Aorta (tissue), 5 donors: ENCODE data around the gene CISH. TPM values are rescaled to one million over a fixed set of nuclear protein-coding genes. Genes with fewer than 3 reads are reported as not detected.

Source experiments
- ATAC-seq: fragments of 200-7000 bp; cut with Tn5 transposase; one replicate; pipeline ENCODE4 v1.9.1; 2022; ENCODE audit warnings: moderate library complexity; ENCODE audit not compliant: low FRiP score
- DNase-seq, 2 donors: peaks; one replicate each; pipeline ENCODE4 v3.0.0-alpha.2; 2020
- H3K27ac ChIP-seq, 2 donors: one replicate each; pipeline ENCODE4 v1.5.1; 2013; ENCODE audit warnings: low read length in 2 of 2, mild to moderate bottlenecking in 2 of 2, moderate library complexity in 2 of 2, control low read depth in 1 of 2, inconsistent platforms in 1 of 2, low read depth in 1 of 2
- H3K27me3 ChIP-seq, 2 donors: one replicate each; pipeline ENCODE4 v1.6.1; 2013; ENCODE audit warnings: control low read depth in 1 of 2, low read length in 1 of 2, mild to moderate bottlenecking in 1 of 2, moderate library complexity in 1 of 2; ENCODE audit not compliant: insufficient read depth in 2 of 2, control insufficient read depth in 1 of 2
- H3K36me3 ChIP-seq, 2 donors: one replicate each; pipeline ENCODE4 v1.6.1; 2013; ENCODE audit warnings: control low read depth in 1 of 2, low read length in 1 of 2, mild to moderate bottlenecking in 1 of 2; ENCODE audit not compliant: insufficient read depth in 2 of 2, control insufficient read depth in 1 of 2
- H3K4me1 ChIP-seq, 2 donors: one replicate each; pipeline ENCODE4 v1.6.1; 2013; ENCODE audit warnings: low read length in 2 of 2, control low read depth in 1 of 2, mild to moderate bottlenecking in 1 of 2, moderate library complexity in 1 of 2; ENCODE audit not compliant: insufficient read depth in 2 of 2, control insufficient read depth in 1 of 2
- H3K4me3 ChIP-seq, 2 donors: one replicate each; pipeline ENCODE4 v1.5.1; 2013; ENCODE audit warnings: low read length in 2 of 2, control low read depth in 1 of 2, mild to moderate bottlenecking in 1 of 2
- H3K9me3 ChIP-seq: one replicate; pipeline ENCODE4 v1.6.1; 2013; ENCODE audit warnings: mild to moderate bottlenecking, low read length; ENCODE audit not compliant: control insufficient read depth
- WGBS, 2 donors: extraction: QIAGEN DNeasy Blood & Tissue Kit; methylation state at CpG; one replicate each; pipeline ENCODE4 v1.1.7; 2013; 5-methylcytosine and 5-hydroxymethylcytosine counted together
- intact Hi-C, 2 donors: fragments of 100-400 bp; cut with DNase I; formaldehyde crosslinking; loops; one replicate each; pipeline versions ENCODE4 v1.14.2 to v1.15.0; 2022
- polyA plus RNA-seq, 2 donors: library from polyadenylated mRNA; stranded (reverse); fragments of 200-250 nt; gene quantifications; one replicate each; pipeline ENCODE4 v1.2.3, GENCODE V29; 2013
- total RNA-seq, 2 donors: library from RNA; stranded (reverse); fragmentation: NEBNext Ultra II Directional; extraction: Animal tissue kit (Norgen Biotek cat#: 25700); gene quantifications; one replicate each; pipeline ENCODE4 v1.2.1, GENCODE V29; 2021
- donor health status: healthy with polysubstance abuse.
- donor health status: Bipolar disorder and iron deficiency.
- donor health status: DM: no; HTN: no; CAD: no.
- donor health status: DM: no; HTN: no; CAD: no.
- donor health status: DM: yes; HTN: yes; CAD: no.

The CISH gene
- total and polyA plus RNA-seq, 4 donors: 1.5 to 10.1 (median 6.0) TPM

DNA sequence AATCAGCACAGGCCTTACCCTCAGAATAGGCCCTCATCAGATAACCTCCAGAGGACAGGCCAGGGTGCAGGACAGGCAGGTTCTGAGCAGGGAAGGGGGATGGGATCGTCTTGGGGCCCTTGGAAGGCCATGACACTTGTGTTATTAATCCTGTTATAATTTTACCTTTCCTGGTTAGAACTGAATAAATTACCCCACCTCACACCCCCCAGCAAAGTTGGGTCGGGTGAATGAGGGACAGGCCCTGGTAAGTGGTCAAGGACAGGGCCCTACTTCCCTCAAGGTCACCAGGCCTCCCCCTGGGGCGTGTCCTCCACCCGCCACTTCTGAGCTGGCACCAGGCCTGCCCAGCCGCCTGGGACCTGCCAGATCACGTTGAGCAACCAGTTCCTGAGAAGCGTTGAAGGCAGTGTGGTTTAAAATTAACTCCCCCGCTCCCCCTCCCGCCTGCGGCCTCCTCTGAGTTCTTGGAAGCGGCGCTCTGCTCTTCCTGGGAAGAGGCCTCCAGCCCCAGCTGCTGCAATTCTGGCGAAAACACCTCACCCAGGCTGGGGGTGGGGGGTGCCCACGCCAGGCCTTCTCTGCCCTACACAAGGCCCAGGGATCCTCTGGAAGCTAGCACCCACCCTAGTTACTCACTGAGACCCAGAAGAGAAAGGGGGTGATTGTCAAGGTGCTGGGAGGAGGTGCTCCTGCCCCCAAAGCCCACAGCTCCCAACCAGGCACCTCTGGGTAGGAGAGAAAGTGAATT lies 10.6 kb downstream of the CISH start:
- Histone ChIP-seq H3K9me3 (no peaks in the 10 kb centered on the region), H3K4me1 (peaks cover 0 to 4% of the 10 kb centered on the region in 2 donors), H3K36me3 (no peaks in the 10 kb centered on the region), H3K4me3 (no peak overlapping the region), H3K27me3 (no peaks in the 10 kb centered on the region), H3K27ac (peak overlapping the region; percentile 49 to 99)
- 0 to 2% methylated on average over 14 of the region's 14 CpGs for WGBS, 2 donors
- peak; percentile 97 for DNase-seq
- peak; percentile 91 for ATAC-seq
- intact Hi-C loops: loop anchor here in 1 of 2 donors (1.0 kb wide), 1 partner anchor 32 kb away; the partner anchor contains the start of gene HEMK1

- no peaks in the 10 kb centered on the region for H3K36me3 ChIP-seq
- peak overlapping the region in 1 of 2 donors; percentile 29 for H3K27ac ChIP-seq
- no peaks in the 10 kb centered on the region for H3K27me3 ChIP-seq
- DNase-seq (no peak), ATAC-seq (no peak)
- no peaks in the 10 kb centered on the region for H3K9me3 ChIP-seq
- 74 to 75% methylated on average over 9 of the region's 9 CpGs for WGBS, 2 donors
- peaks cover 0 to 4% of the 10 kb centered on the region in 2 donors for H3K4me1 ChIP-seq
- no peak overlapping the region for H3K4me3 ChIP-seq
- intact Hi-C loops: no loop called here
Measured at GRCh38 chr3:50600141-50600753, 11.3 kb downstream of the CISH start.

GRCh38 chr3:50599716-50600118 lies 11.9 kb downstream of the CISH start:
- Histone ChIP-seq H3K9me3 (no peaks in the 10 kb centered on the region), H3K27me3 (no peaks in the 10 kb centered on the region), H3K27ac (no peak overlapping the region), H3K4me1 (peaks cover 0 to 4% of the 10 kb centered on the region in 2 donors), H3K36me3 (no peaks in the 10 kb centered on the region), H3K4me3 (no peak overlapping the region)
- 71 to 81% methylated on average over 1 of the region's 1 CpG for WGBS, 2 donors
- ATAC-seq (no peak), DNase-seq (no peak)
- intact Hi-C loops: no loop called here

DNA sequence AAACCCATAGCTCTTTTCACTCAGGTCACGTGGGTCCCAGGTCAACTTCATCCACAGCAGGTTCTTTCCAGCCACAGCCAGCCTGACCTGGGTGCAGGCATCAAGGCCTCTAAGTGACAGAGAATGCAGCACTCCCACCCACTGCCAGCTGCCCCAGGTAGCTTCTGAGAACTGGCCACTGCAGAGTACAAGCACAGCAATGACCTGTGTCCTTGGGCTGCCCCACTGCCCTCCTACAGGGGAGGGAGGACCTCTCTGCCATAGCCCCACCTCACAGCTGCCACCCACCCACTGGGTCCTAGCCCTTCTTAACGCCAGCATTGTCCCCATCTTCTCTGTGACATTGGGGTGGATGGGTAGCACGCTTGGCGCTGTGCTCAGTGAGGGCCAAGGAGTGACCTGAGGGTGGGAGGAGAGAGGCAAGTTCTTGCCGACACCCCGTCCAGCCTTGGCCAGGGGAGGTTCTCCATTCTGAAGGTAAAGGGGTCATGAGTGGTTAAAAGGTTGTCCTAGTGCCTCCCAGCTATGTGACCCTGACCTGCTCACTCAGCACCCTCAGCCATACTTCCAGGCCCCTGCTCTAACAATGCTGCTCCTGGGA lies 12.4 kb downstream of the CISH start:
- WGBS, 2 donors: 82 to 89% methylated on average over 6 of the region's 6 CpGs
- H3K27me3 ChIP-seq: no peaks in the 10 kb centered on the region
- intact Hi-C loops: no loop called here
- ATAC-seq (no peak), DNase-seq (no peak)
- no peaks in the 10 kb centered on the region for H3K9me3 ChIP-seq
- no peak overlapping the region for H3K27ac ChIP-seq
- H3K4me3 ChIP-seq: no peak overlapping the region
- no peaks in the 10 kb centered on the region for H3K36me3 ChIP-seq
- peaks cover 0 to 4% of the 10 kb centered on the region in 2 donors for H3K4me1 ChIP-seq

GRCh38 chr3:50594253-50594785 lies 17.3 kb downstream of the CISH start:
- no peak overlapping the region for H3K4me3 ChIP-seq
- DNase-seq: no peak
- no peaks in the 10 kb centered on the region for H3K9me3 ChIP-seq
- no peaks in the 10 kb centered on the region for H3K36me3 ChIP-seq
- H3K27me3 ChIP-seq: no peaks in the 10 kb centered on the region
- intact Hi-C loops: no loop called here
- H3K4me1 ChIP-seq: no peaks in the 10 kb centered on the region
- WGBS, 2 donors: 25 to 28% methylated on average over 2 of the region's 2 CpGs
- ATAC-seq: no peak
- H3K27ac ChIP-seq: no peak overlapping the region

GRCh38 chr3:50592568-50592967 lies 19.0 kb downstream of the CISH start:
- Histone ChIP-seq H3K4me1 (no peaks in the 10 kb centered on the region), H3K4me3 (no peak overlapping the region), H3K9me3 (no peaks in the 10 kb centered on the region), H3K27ac (no peak overlapping the region), H3K27me3 (no peaks in the 10 kb centered on the region), H3K36me3 (no peaks in the 10 kb centered on the region)
- intact Hi-C loops: no loop called here
- no peak for ATAC-seq
- WGBS, 2 donors: 19 to 22% methylated on average over 5 of the region's 5 CpGs
- DNase-seq: no peak

- Histone ChIP-seq H3K4me3 (no peak overlapping the region), H3K9me3 (no peaks in the 10 kb centered on the region), H3K36me3 (no peaks in the 10 kb centered on the region), H3K27ac (no peak overlapping the region), H3K27me3 (no peaks in the 10 kb centered on the region), H3K4me1 (no peaks in the 10 kb centered on the region)
- intact Hi-C loops: no loop called here
- WGBS, 2 donors: 67 to 83% methylated on average over 9 of the region's 9 CpGs
- ATAC-seq (no peak), DNase-seq (peak in 1 of 2 donors; percentile 54)
Measured at GRCh38 chr3:50591196-50591741, 20.3 kb downstream of the CISH start.

DNA sequence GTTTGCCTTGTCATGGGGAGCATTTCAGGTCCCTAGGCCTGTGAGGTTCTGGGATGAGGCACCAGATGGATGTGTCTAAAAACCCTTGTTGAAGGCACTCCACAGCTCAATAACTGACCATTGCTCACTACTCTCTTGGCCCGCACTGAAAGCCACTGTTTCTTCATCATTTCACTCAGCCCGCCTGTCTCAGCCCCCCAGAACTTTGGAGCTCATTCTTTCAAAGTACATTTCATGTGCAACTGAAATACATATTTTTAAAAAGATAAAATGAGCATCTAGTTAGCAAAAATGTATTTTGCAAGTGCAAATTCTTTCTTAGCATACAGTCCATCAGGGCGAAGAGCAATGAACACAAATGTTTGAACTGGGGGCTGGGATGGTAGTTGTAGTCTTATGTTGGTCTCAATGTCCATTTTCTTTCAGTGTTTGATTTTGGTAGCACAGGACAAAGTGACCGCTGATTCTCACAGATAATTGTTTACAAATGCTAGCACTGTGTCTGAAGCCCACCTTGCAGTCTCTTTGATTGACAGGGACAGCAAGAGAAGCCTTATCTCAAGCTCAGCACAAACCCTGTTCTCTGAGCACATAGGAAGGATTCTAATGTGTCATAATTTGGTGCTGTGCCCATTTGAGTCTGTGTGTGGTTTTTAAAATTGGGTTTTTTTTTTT lies 22.7 kb downstream of the CISH start:
- Histone ChIP-seq H3K27me3 (no peaks in the 10 kb centered on the region), H3K4me3 (no peak overlapping the region), H3K9me3 (no peaks in the 10 kb centered on the region), H3K4me1 (no peaks in the 10 kb centered on the region), H3K36me3 (no peaks in the 10 kb centered on the region), H3K27ac (no peak overlapping the region)
- intact Hi-C loops: no loop called here
- ATAC-seq (no peak), DNase-seq (no peak)
- WGBS, 2 donors: 83 to 89% methylated on average over 4 of the region's 4 CpGs
